Activated naive CD4-positive, alpha-beta T cell (primary cell): ENCODE results near the gene TRMT2B.
A peak's percentile ranks its signal among the peaks of the same experiment; 100 is the strongest.
"Not testable (repeated sequence)": the region's sequence is repeated elsewhere in the genome, so short reads cannot be mapped to it uniquely, and the experiment has no call there.

ENCODE experiments used
- DNase-seq, 4 experiments: peaks; one replicate each; lab custom pipeline; 2025; lab: John Stamatoyannopoulos, UW

The TRMT2B gene

GRCh38 chrX:101051549-101052302 is at the start of gene TRMT2B:
Gene TRMT2B (minus strand): TSS chrX:101052111. CDS start chrX:101042289, 9,822 bp downstream.
- DNase-seq: peak; percentile 25 to 77 (median 49)

GRCh38 chrX:101097546-101098453 is 45.9 kb upstream of the TRMT2B start, which contains the start of gene CENPI:
Gene CENPI (plus strand): TSS chrX:101098204. CDS start chrX:101101071, 2,867 bp downstream.
- DNase-seq: peak; percentile 70 to 89 (median 80)

GRCh38 chrX:101091817-101092216 is 39.9 kb upstream of the TRMT2B start:
- no peak for DNase-seq

- DNase-seq: no peak
Measured at GRCh38 chrX:101081231-101081630, 29.3 kb upstream of the TRMT2B start.

GRCh38 chrX:101080326-101081124 is 28.6 kb upstream of the TRMT2B start:
- DNase-seq: no peak

- no peak for DNase-seq
Measured at GRCh38 chrX:101079736-101080270, 27.9 kb upstream of the TRMT2B start.

GRCh38 chrX:101078716-101079598 is 27.0 kb upstream of the TRMT2B start, which contains the start of gene TMEM35A:
Gene TMEM35A (plus strand): TSS chrX:101078879. CDS start chrX:101079003, 124 bp downstream.
- DNase-seq: no peak

- no peak for DNase-seq
Measured at GRCh38 chrX:101071582-101071981, 19.7 kb upstream of the TRMT2B start.

GRCh38 chrX:101062176-101062575 is 10.3 kb upstream of the TRMT2B start:
- DNase-seq: no peak

- DNase-seq: no peak
Measured at GRCh38 chrX:101057093-101057714, 5.3 kb upstream of the TRMT2B start.

GRCh38 chrX:101056551-101056950 is 4.6 kb upstream of the TRMT2B start:
- not testable (repeated sequence) for DNase-seq

GRCh38 chrX:101051153-101051548 is 760 bp downstream of the TRMT2B start:
- no peak for DNase-seq

GRCh38 chrX:101040197-101040596 is 11.7 kb downstream of the TRMT2B start:
- DNase-seq: no peak

- DNase-seq: no peak
Measured at GRCh38 chrX:101037231-101037630, 14.7 kb downstream of the TRMT2B start.

- DNase-seq: no peak
Measured at GRCh38 chrX:101029665-101030064, 22.2 kb downstream of the TRMT2B start.

GRCh38 chrX:101028562-101028961 is 23.3 kb downstream of the TRMT2B start:
- DNase-seq: no peak

- DNase-seq: no peak
Measured at GRCh38 chrX:101025126-101025525, 26.8 kb downstream of the TRMT2B start.

GRCh38 chrX:101022020-101022419 is 29.9 kb downstream of the TRMT2B start:
- DNase-seq: no peak

GRCh38 chrX:101012031-101012430 is 39.9 kb downstream of the TRMT2B start:
- DNase-seq: not testable (repeated sequence)

GRCh38 chrX:101009090-101009489 is 42.8 kb downstream of the TRMT2B start:
- DNase-seq: no peak
